IPS DF 4.7 (cell line): Measurements from ENCODE around the gene GOLGA5.
"Not testable (repeated sequence)": the region's sequence is repeated elsewhere in the genome, so short reads cannot be mapped to it uniquely, and the experiment has no call there.

Source experiments
- DNase-seq: peaks from one replicate; pipeline ENCODE4 v3.0.0-alpha.2; 2013; ENCODE audit warnings: low spot score; ENCODE audit errors: extremely low read depth

GOLGA5 gene, protein sequence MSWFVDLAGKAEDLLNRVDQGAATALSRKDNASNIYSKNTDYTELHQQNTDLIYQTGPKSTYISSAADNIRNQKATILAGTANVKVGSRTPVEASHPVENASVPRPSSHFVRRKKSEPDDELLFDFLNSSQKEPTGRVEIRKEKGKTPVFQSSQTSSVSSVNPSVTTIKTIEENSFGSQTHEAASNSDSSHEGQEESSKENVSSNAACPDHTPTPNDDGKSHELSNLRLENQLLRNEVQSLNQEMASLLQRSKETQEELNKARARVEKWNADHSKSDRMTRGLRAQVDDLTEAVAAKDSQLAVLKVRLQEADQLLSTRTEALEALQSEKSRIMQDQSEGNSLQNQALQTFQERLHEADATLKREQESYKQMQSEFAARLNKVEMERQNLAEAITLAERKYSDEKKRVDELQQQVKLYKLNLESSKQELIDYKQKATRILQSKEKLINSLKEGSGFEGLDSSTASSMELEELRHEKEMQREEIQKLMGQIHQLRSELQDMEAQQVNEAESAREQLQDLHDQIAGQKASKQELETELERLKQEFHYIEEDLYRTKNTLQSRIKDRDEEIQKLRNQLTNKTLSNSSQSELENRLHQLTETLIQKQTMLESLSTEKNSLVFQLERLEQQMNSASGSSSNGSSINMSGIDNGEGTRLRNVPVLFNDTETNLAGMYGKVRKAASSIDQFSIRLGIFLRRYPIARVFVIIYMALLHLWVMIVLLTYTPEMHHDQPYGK

DNA sequence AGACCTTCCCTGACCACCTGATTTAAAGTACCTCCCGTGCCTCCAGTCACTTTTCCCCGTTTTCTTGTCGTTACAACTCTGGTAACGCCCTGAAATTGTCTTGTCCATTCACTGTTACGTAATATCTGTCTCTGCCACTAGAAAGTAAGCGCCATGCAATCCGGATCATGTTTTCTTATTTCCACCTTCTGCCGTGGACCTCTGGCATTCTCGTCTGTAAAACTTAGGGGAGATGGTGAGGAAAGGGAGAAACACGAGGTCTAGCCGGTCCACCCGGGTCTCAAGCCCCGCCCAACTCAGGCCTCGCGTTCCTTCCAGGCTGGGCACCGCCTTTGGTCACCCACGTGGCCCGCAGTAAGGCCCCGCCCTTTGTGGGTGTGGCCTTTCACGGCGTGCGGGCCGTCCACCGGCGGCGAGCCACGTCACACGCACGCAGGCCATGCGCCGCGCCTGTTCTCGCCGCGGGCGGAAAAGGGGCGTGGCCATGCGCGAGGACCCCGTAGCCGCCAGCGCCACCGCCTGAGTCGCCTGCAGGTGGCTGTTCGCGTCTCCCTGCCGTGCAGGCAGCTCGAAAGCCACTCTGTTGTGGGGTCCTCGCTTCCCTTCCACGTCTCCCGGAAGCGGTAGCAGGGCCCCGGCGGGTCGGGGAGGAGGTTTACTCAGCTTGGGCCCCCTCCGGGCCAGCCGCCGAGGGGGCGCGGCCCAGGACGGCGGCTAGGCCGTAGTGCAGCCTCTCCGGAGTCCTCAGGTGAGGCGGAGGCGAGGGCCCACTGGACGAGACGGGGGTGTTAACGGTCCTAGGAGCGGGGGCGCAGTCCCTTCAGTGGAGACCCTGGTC, at the start of gene GOLGA5:
TSS of gene GOLGA5 (plus strand) at position 597 of the 838 bp plus-strand sequence. CDS start 3,133 bp downstream, outside the sequence.
- DNase-seq = peak; percentile 69

DNA sequence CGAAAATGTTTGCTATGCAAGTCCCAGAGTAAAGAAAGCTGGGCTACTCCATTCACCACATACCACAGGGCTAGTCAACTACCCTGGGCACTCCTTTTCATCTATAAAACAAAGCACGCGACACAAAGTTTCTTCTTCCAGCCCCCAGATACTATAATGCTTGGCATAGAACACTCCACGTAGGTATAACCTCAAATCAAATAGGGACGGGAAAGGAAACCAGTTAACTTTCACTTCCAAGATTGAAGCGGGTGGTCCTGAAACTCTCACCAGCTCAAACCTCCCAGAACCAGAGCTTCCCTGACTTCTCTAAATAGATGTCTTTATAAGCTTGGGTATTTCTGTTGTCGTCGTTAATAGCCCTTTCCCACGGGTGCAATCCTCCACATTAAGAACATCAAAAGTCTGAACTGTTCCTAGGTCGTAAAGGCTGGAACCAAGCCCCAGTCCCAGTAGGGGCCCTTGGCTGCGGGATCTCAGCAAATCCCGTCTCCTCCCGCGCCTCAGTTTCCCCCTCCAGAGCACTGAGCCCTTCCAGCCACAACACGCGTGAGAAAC, 46.3 kb upstream of the GOLGA5 start:
- DNase-seq = no peak

DNA sequence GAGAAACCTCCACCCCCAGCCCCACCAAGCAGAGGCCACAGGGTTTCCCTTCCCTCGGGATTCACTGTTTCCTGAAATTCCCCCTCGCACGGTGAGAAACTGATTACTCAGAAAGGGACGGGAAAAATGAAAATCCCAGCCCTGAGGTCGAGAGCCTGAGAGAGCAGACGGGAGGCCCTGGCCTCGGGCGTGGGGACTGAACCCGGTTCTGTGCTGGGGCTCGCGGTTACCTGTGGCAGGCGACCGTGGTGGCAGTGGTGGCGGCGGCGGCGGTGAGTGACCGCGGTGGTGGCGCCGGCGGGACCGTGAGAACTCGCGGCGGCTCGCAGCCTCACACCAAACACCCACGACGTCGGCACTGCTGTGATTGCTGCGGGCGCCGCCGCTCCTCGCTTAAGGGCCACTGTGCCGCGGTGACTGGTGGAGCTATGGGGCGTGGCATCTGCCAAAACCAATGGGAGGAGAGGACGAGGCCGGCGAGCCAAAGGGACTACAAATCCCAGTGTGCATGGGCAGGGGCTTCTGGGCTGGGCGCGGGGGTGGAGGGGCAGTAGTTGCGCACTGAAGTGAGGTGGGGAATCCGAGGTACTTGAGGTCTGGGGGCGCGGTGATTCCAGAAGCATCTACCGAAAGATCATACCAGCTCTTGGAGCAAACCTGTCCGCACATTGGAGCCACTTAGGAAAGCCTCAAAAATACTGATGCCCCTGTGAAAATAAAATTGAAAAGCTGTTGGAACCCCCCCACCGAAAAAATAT, 45.7 kb upstream of the GOLGA5 start, which contains the start of gene LGMN:
TSS of gene LGMN (minus strand) at position 369 of the 758 bp plus-strand sequence. CDS start 15,841 bp downstream, outside the sequence.
- peak; percentile 81 for DNase-seq

DNA sequence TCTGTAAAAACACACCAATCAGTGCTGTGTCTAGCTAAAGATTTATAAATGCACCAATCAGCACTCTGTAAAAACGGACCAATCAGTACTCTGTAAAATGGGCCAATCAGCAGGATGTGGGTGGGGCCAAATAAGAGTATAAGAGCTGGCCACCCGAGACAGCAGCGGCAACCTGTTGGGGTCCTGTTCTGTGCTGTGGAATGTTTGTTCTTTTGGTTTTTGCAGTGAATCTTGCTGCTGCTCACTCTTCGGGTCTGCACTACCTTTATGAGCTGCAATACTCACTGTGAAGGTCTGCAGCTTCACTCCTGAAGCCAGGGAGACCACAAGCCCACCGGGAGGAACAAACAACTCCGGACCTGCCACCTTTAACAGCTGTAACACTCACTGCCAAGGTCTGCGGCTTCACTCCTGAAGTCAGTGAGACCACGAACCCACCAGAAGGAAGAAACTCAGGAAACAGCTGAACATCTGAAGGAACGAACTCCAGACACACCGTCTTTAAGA, 43.8 kb upstream of the GOLGA5 start:
- not testable (repeated sequence) for DNase-seq

DNA sequence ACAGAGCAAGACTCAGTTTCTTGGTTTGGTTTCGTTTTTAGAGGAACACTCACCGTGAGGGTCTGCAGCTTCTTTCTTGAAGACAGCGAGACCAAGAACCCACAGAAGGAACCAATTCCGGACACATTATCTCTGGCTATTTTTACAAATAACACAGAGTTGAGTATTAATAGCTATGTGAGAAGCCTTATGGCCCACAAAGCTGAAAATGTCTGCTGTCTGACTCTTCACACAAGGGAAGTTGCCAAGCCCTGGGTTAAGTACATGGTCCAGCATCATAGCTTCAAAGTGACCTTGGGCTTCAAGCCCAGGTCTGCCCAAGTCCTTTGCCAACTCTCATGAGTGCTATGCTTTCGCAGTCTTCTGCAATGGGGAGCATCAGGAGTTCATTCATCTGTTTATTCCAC, 43.1 kb upstream of the GOLGA5 start:
- DNase-seq = no peak

DNA sequence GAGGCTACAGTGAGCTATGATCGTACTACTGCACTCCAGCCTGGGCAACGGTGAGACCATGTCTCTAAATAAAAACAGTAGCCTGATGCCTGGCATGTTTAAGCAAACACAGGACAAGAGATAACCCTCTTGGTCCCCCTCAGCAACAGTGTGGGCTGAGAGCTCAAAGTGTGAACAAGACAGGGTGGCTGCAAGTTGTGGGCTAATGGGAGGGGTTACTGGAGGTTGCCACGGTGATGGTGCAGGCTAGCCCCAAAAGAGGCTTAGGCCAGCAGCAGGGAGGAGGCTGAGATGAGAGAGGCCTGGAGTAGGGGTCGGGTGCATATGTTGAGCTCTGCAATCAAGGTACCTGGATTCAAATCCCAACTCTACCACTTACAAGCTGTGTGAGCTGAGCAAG, 42.3 kb upstream of the GOLGA5 start:
- no peak for DNase-seq

DNA sequence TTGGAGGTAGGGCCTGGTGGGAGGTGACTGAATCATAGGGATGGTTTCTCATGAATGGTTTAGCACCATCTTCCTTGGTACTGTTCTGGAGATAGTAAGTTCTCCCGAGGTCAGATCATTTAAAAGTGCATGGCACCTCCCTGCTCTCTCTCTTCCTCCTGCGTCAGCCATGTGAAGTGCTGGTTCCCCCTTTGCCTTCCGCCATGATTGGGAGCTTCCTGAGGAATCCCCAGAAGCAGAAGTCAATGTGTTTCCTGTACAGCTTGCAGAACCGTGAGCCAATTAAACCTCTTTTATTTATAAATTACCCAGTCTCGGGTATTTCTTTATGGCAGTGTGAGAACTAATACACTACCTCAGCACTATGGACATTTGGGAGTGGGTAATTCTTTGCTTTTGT, 40.9 kb upstream of the GOLGA5 start:
- no peak for DNase-seq

DNA sequence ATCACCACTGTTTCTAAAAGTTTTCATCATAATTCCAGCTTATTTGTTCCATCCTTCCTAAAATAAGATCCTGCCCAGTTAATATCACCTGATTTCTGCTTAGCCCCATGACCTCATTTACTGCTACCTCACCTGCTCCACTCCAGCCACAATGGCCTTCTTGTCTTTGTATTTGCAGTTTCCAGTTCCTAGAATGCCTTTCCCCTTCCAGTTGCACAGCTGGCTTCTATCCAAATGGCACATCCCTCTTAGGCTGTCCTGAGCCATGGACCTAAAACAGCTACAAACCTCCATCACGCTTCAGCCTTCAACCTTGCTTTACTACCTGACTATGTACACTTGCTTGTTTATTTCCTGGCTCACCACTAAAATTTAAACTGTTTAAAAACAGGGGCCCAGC, 39.1 kb upstream of the GOLGA5 start:
- DNase-seq = no peak

DNA sequence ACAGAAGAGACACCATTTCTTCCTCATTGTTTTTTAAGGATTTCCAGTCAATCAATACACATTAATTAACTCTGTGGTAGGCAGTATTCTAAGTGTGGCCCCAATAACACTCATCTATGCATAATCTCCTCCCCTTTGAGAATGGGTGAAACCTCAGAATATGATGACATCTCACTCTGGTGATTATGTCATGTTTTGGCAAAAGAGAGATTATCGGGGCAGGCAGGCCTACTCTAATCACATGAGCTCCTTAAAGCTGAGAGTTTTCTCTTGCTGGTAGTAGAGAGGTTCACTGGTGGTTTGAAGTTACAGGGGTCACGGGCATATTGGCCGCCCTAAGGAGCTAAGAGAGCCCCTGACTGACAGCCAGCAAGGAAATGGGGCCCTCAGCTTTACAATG, 38.6 kb upstream of the GOLGA5 start:
- DNase-seq = no peak

DNA sequence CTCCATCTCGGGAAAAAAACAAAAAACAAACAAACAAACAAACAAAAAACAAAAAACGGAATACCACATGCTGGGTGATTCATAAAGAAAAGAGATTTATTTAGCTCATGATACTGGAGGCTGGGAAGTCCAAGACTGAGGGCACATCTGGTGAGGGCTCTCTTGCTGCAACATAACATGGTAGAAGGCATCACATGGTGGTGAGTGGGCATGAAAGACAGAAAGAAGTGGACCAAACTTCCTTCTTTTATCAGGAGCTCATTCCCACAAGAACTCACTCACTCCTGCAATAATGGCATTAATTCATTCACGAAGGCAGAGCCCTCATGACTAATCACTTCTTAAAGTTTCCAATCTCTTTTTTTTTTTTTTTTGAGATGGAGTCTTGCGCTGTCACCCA, 37.7 kb upstream of the GOLGA5 start:
- DNase-seq = no peak

DNA sequence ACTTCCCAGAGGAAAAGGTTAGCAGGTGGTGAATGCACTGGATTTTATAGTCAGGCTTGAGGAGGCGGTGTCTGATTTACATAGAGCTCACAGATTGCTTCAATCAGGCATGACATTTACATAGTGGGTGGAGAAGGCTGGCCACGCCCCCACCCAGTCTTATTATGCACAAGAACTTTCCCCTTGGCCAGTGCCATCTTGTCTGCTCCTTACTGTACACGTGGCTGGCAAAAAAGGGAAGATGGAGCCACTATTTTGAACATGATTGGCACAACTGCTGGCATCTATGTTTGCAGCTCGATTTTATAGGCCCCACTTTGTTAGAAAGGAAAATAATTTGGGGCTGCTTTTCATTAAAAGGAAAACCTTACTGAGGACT, 34.8 kb upstream of the GOLGA5 start:
- no peak for DNase-seq

DNA sequence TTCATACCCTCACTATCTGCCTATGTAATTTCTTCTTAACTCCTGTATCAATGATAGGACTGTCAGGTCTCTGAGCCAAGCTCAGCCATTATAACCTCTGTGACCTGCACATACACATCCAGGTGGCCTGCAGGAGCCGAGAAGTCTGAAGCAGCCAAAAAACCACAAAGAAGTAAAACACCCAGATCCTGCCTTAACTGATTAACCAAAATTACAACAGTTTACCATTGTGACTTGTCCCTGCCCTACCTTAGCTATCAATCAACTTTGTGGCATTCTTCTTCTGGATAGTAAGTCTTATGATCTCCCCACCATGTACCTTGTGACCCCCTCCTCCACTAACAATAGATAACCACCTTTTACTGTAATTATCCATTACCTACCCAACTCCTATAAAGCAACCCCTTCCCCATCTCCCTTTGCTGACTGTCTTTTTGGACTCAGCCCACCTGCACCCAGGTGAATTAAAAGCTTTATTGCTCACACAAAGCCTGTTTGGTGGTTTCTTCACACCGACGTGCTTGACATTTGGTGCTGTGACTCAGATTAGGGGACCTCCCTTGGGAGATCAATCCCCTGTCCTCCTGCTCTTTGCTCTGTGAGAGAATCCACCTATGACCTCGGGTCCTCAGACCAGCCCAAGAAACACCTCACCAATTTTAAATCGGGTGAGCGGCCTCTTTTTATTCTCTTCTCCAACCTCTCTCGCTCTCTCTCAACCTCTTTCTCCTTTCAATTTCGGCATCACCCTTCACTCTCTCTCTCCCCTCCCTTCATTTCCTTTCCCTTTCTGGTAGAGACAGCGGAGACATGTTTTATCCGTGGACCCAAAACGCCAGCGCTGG, 34.2 kb upstream of the GOLGA5 start:
- no peak for DNase-seq

DNA sequence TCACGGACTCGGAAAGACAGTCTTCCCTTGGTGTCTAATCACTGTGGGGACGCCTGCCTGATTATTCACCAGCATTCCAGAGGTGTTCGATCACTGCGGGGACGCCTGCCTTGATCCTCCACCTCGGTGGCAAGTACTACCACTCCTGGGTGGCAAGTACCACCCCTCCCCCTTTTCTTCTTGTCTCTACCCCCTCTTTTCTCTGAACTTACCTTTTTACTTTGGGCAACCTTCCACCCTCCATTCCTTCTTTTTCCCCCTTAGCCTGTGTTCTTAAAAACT, 33.6 kb upstream of the GOLGA5 start:
- DNase-seq = no peak

DNA sequence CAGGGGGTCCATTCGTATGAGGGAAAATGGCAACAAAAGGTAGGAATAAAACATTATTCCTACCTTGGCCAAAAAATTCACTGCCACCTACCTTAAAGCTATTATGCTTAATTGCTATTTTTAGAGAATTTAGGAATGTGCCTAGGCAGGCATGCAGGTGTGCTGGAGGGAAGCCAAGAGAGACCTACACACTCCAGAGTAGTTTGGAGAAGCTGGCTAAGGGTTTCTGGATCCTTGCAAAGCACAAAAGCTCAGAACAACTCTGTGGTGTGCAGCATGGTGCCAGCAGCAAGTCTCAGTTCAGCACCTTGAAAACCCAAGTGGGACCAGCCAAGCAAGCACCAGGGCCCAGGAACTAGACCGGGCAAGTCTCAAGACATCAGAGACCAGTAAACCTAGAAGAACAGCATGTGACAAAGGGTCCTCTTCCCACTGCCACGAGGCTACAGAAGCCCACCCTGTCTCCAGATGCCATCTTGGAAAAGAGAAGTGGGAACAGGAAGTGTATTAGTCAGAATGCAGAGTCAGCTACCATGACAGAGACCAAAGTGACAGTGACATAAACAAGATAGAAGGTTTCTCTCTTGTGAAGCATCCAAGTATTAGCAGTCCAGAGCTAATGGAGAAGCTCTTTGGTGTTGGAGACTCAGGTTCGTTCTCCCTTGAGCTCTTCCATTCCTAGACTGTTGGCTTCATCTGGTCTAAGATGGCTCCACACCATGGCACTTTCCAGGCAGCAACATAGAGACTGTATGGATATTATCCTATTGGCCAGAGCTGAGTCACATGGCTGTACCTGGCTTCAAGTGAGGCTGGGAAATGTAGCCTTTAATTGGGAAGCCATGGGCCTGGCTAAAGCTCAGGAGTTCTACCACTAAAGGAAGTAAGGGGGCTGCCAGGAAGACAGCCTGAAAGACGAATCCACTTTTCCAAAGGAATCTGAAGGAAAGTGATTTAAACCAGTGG, 30.2 kb upstream of the GOLGA5 start:
- DNase-seq = not testable (repeated sequence)

DNA sequence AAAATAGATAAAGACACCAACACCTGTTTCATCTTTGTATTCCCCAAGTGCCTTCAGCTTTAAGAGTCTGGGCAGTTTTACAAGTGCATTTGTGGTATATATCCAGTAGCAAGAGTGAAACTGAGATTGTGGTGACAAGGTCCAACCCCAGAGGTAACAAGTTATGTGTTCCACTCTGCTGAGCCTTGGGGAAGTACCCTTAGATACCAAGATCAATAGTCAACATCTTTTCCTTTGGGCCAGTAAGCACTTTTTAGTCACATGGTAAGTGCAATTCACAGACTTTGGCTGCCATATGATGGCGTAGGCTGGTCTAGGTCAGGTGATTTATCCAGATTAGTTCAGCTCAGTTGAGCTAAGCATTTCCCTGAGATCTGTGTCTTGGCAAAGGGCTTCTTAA, 25.9 kb upstream of the GOLGA5 start:
- not testable (repeated sequence) for DNase-seq

DNA sequence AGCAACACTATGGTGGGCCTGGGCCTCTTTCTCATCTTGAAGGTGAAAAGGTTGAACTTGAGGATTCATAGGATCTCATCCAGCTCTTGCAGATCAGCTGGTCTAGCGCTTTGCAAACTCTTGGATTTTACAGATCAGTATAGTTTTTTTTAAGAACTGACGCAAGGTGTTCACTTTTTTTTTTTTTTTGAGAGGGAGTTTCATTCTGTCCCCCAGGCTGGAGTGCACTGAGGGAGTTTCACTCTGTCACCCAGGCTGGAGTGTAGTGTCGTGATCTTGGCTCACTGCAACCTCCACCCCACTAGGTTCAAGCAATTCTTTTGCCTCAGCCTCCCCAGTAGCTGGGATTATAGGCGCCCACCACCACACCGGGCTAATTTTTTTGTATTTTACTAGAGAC, 25.3 kb upstream of the GOLGA5 start:
- DNase-seq = no peak

DNA sequence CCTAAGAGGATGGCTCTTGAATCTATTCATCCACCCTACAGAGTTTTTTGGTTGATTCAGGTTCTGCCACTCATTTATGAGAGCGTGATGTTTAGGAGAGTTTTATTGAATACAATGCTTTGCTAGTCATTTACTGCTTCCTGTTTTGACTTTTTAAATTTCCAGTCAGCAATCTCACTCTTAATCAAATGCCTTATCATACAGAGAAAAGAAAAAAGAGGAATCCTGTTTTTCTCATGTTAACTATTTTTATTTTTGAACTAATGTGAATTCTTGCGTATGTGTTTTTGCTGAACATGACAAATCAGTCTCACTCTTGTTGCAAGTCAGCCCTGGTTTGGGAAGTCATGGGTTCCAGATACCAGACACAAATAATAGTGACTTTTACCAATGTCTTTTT, 23.6 kb upstream of the GOLGA5 start:
- DNase-seq = no peak

DNA sequence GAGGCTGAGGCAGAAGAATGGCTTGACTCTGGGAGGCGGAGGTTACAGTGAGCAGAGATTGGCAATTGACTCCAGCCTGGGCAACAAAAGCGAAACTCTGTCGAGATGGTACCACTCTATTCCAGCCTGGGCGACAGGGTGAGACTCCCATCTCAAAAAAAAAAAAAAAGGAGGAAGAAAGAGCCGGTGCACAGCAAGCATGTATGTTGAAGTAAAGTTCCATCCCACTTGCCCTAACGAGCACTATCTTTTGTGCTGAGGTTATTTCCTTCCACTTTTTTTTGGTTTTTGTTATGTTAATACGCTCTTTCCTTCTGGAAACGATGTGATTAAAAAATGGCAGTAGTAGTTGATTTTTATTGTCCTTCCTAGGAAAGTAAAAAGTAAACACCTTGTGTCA, 19.5 kb upstream of the GOLGA5 start:
- no peak for DNase-seq

DNA sequence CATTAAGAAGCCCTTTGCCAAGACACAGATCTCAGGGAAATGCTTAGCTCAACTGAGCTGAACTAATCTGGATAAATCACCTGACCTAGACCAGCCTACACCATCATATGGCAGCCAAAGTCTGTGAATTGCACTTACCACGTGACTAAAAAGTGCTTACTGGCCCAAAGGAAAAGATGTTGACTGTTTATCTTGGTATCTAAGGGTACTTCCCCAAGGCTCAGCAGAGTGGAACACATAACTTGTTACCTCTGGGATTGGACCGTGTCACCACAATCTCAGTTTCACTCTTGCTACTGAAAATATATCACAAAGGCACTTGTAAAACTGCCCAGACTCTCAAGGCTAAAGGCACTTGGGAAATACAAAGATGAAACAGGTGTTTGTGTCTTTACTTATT, 18.8 kb upstream of the GOLGA5 start:
- DNase-seq = not testable (repeated sequence)
